Ammon's horn (tissue), 1 donor: Measurements from ENCODE around the gene MANBA.
"Not testable (repeated sequence)": the region's sequence is repeated elsewhere in the genome, so short reads cannot be mapped to it uniquely, and the experiment has no call there.

Experiments used
- DNase-seq: peaks from one replicate; pipeline ENCODE4 v3.0.0-alpha.2; 2016; ENCODE audit warnings: low spot score

Gene MANBA

DNA sequence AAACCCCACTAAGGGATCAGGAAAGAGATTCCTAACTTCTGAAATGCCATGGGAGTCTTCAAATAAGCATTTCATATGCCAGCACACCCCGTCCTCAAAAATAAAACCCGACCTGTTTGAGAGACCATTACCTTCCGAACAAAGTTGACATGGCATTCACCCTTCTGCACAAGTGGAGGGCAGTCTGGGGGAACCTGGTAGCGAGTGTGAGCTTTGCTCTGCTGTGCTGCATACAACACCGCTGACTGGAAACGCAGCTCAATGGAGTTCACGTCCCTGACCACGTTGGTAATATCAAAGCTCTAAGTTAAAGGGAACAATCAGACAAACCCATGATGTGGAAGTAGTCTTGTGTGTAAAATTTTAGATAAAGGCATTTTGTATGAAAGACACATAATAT is 38.0 kb downstream of the MANBA start:
- DNase-seq: no peak

DNA sequence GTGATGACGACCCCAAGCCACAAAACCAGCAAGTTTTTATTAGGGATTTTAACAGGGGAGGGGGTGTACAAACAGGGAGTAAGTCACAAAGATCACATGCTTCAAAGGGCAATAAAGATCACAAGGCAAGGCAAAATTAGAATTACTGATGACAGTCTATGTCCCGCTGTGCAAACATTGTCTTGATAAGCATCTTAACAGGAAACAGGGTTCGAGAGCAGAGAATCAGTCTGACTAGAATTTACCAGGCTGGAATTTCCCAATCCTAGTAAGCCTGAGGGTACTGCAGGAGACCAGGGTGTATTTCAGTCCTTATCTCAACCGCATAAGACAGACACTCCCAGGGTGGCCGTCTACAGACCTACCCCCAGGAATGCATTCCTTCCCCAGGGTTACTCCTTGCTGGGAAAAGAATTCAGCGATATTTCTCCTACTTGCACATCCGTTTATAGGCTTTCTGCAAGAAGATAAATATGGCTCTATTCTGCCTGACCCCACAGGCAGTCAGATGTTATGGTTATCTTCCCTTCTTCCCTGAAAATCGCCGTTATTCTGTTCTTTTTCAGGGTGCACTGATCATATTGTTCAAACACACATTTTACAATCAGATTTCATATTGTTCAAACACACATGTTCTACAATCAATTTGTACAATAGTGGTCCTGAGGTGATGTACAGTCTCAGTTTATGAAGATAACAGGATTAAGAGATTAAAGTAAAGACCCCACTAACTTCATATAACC is 41.8 kb downstream of the MANBA start:
- DNase-seq: not testable (repeated sequence)

DNA sequence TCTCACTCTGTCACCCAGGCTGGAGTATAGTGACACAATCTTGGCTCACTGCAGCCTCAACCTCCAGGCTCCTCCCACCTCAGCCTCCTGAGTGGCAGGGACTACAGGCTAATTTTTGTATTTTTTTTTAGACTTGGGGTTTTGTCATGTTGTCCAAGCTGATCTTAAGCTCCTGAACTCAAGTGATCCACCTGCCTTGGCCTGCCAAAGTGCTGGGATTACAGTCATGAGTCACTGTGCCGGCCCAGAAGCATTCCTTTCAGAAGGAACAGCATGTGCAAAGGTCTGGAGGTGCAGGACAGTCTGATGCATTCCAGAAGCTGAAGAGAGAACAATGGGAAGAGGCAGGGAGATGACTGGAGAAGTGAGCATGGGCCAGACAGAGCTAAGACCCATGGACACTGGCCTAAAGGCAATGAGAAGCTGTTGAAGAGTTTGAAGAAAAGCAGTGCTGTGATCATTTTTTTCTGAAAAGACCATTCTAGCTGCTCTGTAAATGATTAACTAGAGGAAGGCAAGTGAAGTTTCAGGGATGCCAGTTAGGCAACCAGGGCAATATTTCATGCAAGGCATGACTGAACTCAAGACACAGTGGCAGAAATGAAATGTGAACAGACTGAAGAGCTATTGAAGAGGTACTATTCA is 43.2 kb downstream of the MANBA start:
- DNase-seq: no peak

- DNase-seq: no peak
Observed at GRCh38 chr4:102715057-102715456, 45.7 kb downstream of the MANBA start.

GRCh38 chr4:102713774-102714173 is 47.0 kb downstream of the MANBA start:
- not testable (repeated sequence) for DNase-seq

DNA sequence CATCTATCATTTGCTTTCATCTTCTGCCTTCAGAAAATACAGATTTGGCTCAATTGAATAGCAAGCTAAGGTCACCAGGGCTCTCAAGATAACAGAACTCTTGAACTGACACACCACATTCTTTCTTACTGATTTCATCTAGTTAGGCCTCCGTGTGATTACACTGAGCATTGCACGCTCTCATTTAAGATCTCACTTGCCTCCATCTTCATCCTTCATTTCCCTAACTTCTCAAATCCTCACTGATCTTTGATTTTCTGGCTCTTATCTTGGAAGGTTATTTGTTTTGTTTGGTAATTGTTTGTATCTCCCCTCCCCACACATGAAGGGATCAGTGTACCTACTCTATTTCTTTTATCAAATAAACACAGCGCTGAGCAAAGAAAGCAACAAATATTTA is 47.7 kb downstream of the MANBA start:
- DNase-seq: no peak

- no peak for DNase-seq
Observed at GRCh38 chr4:102710986-102711385, 49.8 kb downstream of the MANBA start.

- DNase-seq: not testable (repeated sequence)
Observed at GRCh38 chr4:102709060-102709459, 51.7 kb downstream of the MANBA start.

DNA sequence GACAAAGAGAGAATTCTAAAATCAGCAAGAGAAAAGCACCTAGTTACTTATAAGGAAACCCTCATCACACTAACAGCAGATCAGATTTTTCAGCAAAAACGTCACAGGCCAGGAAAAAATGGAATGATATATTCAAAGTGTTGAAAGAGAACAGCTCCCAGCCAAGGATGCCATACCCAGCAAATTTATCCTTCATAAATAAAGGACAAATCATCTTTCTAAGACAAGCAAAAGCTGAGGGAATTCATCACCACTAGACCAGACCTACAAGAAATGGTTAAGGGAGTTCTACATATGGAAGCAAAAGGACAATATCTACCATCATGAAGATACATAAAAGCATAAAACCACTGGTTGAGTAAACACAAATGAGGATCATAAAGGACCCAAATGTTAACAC is 53.6 kb downstream of the MANBA start:
- DNase-seq: no peak

DNA sequence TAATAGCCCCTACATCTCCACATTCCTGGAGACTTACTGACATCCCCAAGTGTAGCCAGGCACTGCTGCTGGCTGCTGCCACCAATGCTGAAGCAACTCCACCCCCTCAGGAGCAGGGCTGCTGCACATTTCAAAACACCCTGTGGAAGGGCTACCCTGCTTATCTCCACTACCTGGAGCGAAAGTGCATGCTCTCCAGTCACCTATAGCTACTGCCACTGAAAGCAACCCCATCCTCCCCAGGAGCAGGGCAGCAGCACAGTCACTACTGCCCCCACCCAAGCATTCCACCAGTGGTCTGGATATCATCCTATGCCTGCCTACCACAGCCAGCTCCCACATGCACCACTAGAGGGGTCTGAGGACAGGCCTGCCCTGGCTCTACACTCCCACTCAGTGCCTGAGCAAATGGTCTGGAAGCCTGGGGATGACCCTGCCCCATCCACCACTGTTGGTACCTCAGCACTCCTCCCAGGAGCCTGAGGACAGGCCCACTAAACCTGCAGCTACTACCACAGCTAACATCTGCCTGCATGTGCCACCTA is 55.3 kb downstream of the MANBA start:
- no peak for DNase-seq

DNA sequence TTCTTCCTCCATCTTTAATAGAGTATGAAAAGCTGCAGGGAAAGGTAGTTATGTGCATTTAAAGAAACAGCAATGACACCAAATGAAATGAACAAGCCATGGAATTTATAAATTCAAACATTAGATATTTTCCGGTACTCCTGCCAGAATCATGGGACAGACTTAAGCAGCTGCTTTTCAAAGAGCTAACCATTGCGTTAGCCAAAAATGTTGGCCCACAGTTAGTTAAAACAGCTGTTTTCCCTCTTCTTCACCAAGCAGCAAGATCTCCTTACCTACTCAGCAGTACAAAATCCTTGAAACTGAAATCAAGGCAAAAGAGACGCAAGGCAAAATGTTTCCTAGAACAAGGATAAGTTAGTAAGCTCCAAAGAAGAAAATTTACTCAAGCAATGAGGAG is 64.0 kb downstream of the MANBA start:
- DNase-seq: no peak

DNA sequence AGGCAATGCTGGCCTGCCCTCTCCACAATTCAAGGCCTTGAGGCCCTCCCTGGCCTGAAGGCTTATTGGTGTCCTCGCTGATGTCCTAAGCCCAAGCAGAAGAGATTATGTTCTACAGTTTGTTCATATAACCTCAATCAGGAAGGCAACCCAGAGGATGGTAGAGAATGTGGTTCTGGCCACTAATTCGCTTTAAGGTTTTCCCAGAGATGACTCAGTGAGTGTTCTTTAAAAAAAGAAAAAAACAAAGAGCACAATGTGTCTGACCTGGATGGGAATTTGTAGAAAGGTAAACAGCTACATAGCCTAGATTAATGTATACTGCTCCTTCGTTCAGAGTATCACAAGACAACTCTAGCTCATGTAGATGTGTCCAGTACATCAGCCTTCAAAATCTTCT is 66.0 kb downstream of the MANBA start:
- DNase-seq: no peak

DNA sequence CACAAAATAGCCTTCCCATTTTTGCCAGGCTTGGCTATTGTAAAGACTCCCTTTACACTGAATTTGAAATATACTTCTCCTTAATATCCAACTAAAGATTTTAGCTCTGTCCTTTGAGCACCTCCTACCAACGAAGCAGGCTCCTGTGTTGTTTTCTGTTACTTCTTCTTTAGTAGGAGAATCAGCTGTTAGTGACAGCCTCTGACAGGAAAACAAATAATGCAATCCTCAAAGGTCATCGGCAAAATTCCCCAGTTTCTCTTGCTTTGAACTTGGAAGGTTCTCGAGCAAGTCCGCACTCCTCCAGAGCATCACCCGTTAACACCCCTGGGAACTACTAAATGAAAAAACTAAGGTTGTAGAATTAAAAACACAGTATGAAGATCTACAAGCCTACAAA is 66.9 kb downstream of the MANBA start:
- no peak for DNase-seq

DNA sequence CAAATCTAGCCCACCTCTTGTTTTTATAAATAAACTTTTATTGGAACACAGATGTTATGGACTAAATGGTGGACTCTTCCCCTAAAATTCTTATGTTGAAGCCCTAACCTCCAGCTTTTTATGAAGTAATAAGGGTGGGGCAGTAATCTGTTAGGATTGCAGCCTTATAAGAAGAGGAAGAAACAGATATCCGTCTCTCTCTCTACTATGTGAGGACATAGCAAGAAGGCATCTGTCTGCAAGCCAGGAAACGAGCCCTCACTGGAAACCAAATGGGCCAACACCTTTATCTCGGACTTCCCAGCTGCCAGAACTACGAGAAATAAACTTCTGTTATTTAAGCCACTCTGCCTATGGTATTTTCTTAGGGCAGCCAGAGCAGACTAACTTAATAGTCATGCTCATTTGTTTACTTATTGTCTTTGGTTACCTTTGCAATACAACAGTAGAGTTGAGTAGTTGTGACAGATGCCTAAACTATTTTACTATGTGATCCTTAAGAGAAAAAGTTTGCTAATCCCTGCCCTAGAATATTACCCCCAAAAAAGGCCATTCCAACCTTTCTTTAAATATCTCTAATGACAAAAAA is 67.4 kb downstream of the MANBA start:
- no peak for DNase-seq

- DNase-seq: no peak
Observed at GRCh38 chr4:102692474-102692873, 68.3 kb downstream of the MANBA start.

DNA sequence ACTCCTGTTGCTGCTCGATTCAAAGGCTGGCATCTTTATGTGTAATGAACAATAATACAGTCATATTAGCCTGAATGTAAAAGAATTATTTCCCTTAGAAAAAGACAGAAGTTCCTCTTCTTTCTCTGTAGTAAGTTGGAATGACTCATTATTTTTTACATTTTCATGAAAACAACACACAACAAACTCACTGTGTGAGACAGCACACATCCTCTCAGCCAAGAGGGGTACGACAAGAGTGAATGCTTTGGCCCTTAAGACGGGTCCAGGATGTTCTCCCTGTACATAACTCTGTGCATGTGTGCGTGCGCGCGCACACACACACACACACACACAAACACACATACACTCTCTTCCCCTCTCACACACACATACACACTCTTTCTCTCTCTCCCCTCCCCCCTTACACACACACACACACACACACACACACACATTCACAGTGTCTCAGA is 72.8 kb downstream of the MANBA start:
- DNase-seq: no peak

DNA sequence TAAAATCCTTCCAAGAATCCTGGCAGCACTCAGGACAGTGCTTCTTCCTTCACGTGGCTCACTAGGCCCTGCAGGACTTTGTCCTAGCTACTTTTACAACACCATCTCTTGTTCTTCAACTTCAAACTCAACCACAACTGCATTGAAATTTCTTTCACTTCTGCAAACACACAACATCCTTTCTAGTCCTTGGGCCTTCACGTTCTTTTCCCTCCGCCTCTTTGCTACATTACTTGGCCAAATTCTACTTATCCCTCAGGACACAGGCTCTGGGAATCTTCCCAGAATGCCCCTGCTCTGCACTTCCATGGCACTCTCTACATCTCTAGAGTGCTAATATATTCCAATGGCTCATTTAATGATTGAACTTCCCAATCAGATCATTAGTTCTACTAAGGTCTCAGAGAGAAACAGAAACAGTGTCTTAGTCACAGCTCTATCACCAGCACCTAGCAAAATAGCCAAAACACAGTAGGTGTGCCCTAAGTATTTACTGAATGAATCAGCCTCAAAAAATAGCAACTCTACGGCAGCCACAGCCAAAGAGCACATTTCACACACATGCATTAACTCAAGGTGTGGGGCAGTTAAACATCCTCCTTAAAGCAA is 73.3 kb downstream of the MANBA start:
- peak; percentile 12 for DNase-seq

- no peak for DNase-seq
Observed at GRCh38 chr4:102685768-102686167, 75.0 kb downstream of the MANBA start.

DNA sequence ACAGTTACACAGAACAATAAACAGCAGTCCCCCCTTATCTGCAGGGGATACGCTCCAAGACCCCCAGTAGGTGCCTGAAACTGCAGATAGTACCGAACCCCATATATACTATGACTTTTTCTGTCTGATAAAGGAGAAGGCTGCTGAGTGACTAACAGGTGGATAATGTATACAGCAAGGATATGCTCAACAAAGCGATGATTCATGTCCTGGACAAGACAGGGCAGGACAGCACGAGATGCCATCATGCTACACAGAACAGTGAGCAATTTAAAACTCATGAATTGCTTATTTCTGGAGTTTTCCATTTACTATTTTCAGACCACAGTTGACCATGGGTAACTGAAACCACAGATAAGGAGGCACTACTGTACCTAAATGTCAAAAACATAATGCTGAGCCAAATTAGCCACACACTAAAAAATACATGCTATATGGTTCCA is 76.1 kb downstream of the MANBA start:
- DNase-seq: no peak

DNA sequence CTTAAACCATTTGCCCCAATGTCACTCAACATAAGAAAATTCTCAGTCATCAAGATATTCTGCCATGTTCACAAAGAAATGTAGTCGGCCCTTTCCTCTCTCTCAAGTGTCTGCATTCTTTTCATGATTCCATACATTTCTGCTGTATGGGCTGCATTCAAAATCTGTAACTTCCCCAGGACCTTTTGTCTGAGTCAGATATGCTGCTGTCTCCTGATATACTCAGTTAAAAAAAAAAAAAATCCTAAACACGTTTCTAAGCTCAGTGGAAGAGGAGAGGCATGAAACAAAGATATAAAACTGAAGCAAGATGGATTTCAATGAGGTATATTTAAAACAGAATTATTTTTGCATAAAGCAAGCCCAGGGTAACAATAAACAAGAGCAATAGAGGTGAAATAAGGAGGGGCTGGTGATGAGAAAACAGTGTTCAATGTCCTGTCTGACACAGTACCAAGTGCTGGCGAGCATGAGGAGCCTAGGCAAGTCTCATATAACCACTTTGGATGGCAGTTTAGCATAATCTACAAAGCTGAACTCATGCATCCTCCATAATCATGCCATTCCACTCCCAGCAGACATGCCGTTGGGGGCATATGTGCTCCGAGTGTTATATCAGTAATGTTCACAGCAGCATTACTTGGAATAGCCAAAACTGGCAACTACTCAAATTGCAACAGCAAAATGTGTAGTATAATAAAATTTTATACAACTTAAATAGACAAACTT is 76.7 kb downstream of the MANBA start:
- no peak for DNase-seq

DNA sequence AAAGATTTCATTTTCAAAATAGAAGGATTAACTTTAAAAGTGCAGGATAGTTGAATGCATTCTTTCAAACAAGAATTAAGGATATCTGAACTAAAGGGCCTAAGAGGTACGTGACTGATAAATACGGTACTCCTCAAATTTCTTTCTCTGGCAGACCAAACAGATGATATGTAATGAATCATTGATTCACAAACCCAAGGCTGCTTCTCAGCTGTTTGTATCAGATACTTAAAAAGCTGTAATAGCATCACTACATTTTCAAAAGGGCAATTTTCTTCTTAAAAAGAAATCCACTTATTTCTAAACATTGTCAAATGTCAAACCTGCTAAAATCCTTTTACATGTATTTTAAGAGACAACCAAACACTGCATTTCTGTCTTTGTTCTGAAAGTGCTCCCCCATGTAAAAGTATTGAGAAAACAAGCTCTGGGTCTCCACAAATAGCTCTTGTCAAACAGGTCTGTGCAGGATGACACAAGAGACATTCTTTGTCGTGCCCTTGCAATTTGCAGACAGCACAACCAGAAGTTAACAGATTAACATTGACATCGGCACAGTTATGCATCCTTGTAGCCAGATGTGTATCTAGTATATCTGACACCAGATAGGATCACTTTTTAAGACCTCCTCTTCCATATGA is 82.0 kb downstream of the MANBA start:
- no peak for DNase-seq
